Neural cell (in vitro differentiated cells): ENCODE results near the gene TBC1D14. TPM values are rescaled to one million over a fixed set of nuclear protein-coding genes. Genes with fewer than 3 reads are reported as not detected.

ENCODE experiments used
- H2AFZ ChIP-seq: fragments of 200-600, 300-800 bp; sonication (generic), shearing (Covaris generic); 2 replicates; pipeline ENCODE4 v1.6.0; 2014; ENCODE audit warnings: low read depth, mild to moderate bottlenecking, antibody characterized with exemption, low read length, moderate library complexity
- H3F3A ChIP-seq: fragments of 200-600 bp; shearing (Covaris generic); 2 replicates; pipeline ENCODE4 v1.6.1; 2016; ENCODE audit warnings: mild to moderate bottlenecking, moderate library complexity, mixed read lengths, antibody characterized with exemption, low read length; ENCODE audit not compliant: insufficient read depth, poor library complexity, severe bottlenecking
- H3K27ac ChIP-seq: fragments of 200-600, 300-800 bp; sonication (generic), shearing (Covaris generic); 2 replicates; pipeline ENCODE4 v1.5.1; 2014; ENCODE audit warnings: mild to moderate bottlenecking, low read length, moderate library complexity
- H3K27me3 ChIP-seq: fragments of 300-800, 200-600 bp; sonication (generic), shearing (Covaris generic); 2 replicates; pipeline ENCODE4 v1.6.0; 2014; ENCODE audit warnings: mild to moderate bottlenecking, low read depth, low read length, moderate library complexity; ENCODE audit not compliant: insufficient read depth
- H3K36me3 ChIP-seq: fragments of 300-800, 200-600 bp; sonication (generic), shearing (Covaris generic); 2 replicates; pipeline ENCODE4 v1.5.1; 2014; ENCODE audit warnings: mild to moderate bottlenecking, antibody characterized with exemption, low read length, moderate library complexity; ENCODE audit not compliant: insufficient read depth
- H3K4me2 ChIP-seq: fragments of 300-800, 200-600 bp; sonication (generic), shearing (Covaris generic); 2 replicates; pipeline ENCODE4 v1.6.0; 2014; ENCODE audit warnings: mild to moderate bottlenecking, low read length
- H3K4me3 ChIP-seq: fragments of 300-800, 200-600 bp; sonication (generic), shearing (Covaris generic); 2 replicates; pipeline ENCODE4 v1.5.1; 2014; ENCODE audit warnings: mild to moderate bottlenecking, low read length, moderate library complexity
- H3K79me2 ChIP-seq: fragments of 200-600 bp; shearing (Covaris generic); replicated peaks from 2 replicates; pipeline ENCODE4 v1.6.0; 2014; ENCODE audit warnings: mild to moderate bottlenecking, low read length, moderate library complexity; ENCODE audit not compliant: insufficient read depth
- H3K9ac ChIP-seq: fragments of 300-800, 200-600 bp; sonication (generic), shearing (Covaris generic); 2 replicates; pipeline ENCODE4 v1.6.1; 2016; ENCODE audit warnings: mild to moderate bottlenecking, low read length, mixed read lengths
- H3K9me2 ChIP-seq: fragments of 200-600 bp; shearing (Covaris generic); 2 replicates; pipeline ENCODE4 v1.6.1; 2016; ENCODE audit warnings: mild to moderate bottlenecking, low read length, mixed read lengths; ENCODE audit not compliant: insufficient read depth
- H3K9me3 ChIP-seq: fragments of 200-600, 300-800 bp; sonication (generic), shearing (Covaris generic); 2 replicates; pipeline ENCODE4 v1.6.1; 2016; ENCODE audit warnings: mild to moderate bottlenecking, mixed run types, low read length, moderate library complexity, mixed read lengths
- H4K20me1 ChIP-seq: fragments of 200-600 bp; shearing (Covaris generic); 2 replicates; pipeline ENCODE4 v1.6.1; 2016; ENCODE audit warnings: mild to moderate bottlenecking, mixed run types; ENCODE audit not compliant: insufficient read depth
- CTCF ChIP-seq: fragments of 450-650 bp; IDR thresholded peaks from 2 replicates; pipeline ENCODE4 v1.5.1; 2014; ENCODE audit warnings: antibody characterized with exemption, mild to moderate bottlenecking, moderate library complexity; ENCODE audit not compliant: poor library complexity, severe bottlenecking
- EP300 ChIP-seq: fragments of 450-650 bp; conservative IDR thresholded peaks from 2 replicates; pipeline ENCODE4 v1.6.1; 2014; ENCODE audit warnings: antibody characterized with exemption, mild to moderate bottlenecking, moderate library complexity; ENCODE audit not compliant: poor library complexity, severe bottlenecking
- EZH2 ChIP-seq: fragments of 200-600, 300-800 bp; shearing (Covaris generic), sonication (generic); IDR thresholded peaks from 2 replicates; pipeline ENCODE4 v1.6.1; 2014; ENCODE audit warnings: antibody characterized with exemption, low read length, borderline replicate concordance, mild to moderate bottlenecking; ENCODE audit not compliant: insufficient read depth, poor library complexity, severe bottlenecking
- MXI1 ChIP-seq: fragments of 450-650 bp; conservative IDR thresholded peaks from 2 replicates; pipeline ENCODE4 v1.6.1; 2014; ENCODE audit warnings: antibody characterized with exemption, mild to moderate bottlenecking; ENCODE audit not compliant: poor library complexity, severe bottlenecking
- POLR2AphosphoS5 ChIP-seq: IDR thresholded peaks from 2 replicates; pipeline ENCODE4 v1.6.1; 2012
- RAD21 ChIP-seq: fragments of 450-650 bp; conservative IDR thresholded peaks from 2 replicates; pipeline ENCODE4 v1.6.1; 2014; ENCODE audit warnings: antibody characterized with exemption, mild to moderate bottlenecking, moderate library complexity
- SMC3 ChIP-seq: fragments of 450-650 bp; conservative IDR thresholded peaks from 2 replicates; pipeline ENCODE4 v1.6.1; 2014; ENCODE audit warnings: antibody characterized with exemption, mild to moderate bottlenecking, moderate library complexity; ENCODE audit not compliant: poor library complexity
- TAF1 ChIP-seq: IDR thresholded peaks from 2 replicates; pipeline ENCODE4 v1.6.1; 2012; ENCODE audit warnings: low read depth
- polyA plus RNA-seq: library from polyadenylated mRNA; depleted of rRNA; stranded (reverse); fragments of >200 nt; gene quantifications from 2 replicates; pipeline ENCODE4 v1.2.3, GENCODE V29; 2014
- TF ChIP-seq, protein P1 (sequence below): IDR thresholded peaks from 2 replicates; pipeline ENCODE4 v1.6.1; 2012; ENCODE audit warnings: borderline replicate concordance

TBC1D14 gene
- polyA plus RNA-seq, 1 donor from 2014 or later = 125 TPM

DNA sequence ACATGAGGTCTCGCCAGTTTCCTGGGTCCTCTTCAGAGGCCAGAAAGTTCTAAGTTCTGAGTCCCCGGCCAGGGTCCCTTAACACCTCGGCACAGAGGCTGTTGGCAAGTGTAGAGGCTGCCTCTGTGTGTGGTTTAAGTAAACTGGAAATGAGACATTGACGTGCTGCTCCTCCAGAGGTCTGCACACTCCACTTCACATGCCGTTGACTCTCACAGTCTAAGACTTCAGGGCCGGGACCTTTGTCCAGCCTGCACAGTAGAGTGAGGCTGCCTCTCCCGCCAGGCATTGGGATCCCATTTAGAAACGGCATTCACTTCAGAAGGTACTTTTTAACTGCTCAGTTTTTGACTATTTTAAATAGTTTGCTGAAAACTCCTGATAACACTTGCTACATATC, 123.0 kb downstream of the TBC1D14 start:
- Histone ChIP-seq H4K20me1 (no peaks in the 10 kb centered on the region), H3K36me3 (no peaks in the 10 kb centered on the region), H3K4me3 (no peak overlapping the region), H2AFZ (no peak overlapping the region), H3K79me2 (no peaks in the 10 kb centered on the region), H3F3A (no peaks in the 10 kb centered on the region), H3K4me2 (no peak overlapping the region), H3K27me3 (no peaks in the 10 kb centered on the region), H3K27ac (no peak overlapping the region), H3K9me2 (no peaks in the 10 kb centered on the region), H3K9me3 (no peaks in the 10 kb centered on the region), H3K9ac (no peak overlapping the region)
- TF ChIP-seq POLR2AphosphoS5 (no peak), MXI1 (no peak), CTCF (no peak), RAD21 (no peak), SMC3 (no peak), TAF1 (no peak), EP300 (no peak), EZH2 (no peak)
- TF ChIP-seq, protein P1, sequence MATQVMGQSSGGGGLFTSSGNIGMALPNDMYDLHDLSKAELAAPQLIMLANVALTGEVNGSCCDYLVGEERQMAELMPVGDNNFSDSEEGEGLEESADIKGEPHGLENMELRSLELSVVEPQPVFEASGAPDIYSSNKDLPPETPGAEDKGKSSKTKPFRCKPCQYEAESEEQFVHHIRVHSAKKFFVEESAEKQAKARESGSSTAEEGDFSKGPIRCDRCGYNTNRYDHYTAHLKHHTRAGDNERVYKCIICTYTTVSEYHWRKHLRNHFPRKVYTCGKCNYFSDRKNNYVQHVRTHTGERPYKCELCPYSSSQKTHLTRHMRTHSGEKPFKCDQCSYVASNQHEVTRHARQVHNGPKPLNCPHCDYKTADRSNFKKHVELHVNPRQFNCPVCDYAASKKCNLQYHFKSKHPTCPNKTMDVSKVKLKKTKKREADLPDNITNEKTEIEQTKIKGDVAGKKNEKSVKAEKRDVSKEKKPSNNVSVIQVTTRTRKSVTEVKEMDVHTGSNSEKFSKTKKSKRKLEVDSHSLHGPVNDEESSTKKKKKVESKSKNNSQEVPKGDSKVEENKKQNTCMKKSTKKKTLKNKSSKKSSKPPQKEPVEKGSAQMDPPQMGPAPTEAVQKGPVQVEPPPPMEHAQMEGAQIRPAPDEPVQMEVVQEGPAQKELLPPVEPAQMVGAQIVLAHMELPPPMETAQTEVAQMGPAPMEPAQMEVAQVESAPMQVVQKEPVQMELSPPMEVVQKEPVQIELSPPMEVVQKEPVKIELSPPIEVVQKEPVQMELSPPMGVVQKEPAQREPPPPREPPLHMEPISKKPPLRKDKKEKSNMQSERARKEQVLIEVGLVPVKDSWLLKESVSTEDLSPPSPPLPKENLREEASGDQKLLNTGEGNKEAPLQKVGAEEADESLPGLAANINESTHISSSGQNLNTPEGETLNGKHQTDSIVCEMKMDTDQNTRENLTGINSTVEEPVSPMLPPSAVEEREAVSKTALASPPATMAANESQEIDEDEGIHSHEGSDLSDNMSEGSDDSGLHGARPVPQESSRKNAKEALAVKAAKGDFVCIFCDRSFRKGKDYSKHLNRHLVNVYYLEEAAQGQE = no peak

DNA sequence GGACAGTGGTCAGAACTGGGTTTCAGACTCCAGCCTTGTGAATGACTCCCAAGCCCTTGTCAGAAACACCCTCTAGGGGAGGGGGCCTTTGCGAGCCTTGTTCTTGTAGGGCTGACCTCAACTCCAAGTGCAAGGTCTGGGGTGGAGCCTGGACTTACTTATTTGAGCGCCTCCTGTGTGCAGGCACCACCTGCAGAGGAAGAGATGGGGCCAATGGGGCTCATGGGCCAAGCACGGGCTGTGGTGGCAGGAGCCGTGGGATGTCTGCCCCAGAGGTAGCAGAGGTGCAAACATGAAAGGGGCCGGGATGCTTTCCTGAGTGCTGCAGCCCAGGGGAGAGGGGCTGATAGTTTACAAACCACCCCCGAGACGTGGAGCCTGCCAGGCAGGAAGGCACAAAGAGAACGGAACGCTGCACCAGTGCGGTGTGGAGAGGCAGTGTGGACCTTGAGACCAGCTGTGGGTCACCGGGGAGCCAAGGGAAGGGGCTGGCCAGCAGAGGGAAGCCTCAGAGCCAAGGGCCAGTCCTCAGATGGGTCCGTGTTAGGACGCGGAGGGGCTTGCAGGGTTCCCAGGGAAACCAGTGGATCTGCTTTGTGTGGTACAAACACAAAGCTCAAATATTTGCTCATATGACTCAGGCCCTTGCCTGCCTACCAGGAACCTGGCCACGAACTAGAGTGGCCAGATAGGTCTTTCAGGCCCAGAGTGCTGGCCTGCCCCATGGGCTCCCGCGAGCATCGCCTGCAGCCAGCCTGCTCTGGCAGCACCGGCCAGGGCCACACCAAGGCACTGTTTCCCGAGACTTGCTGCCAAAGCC, 124.8 kb downstream of the TBC1D14 start:
- Histone ChIP-seq H2AFZ (no peak overlapping the region), H3F3A (no peaks in the 10 kb centered on the region), H3K9me2 (no peaks in the 10 kb centered on the region), H3K27ac (no peak overlapping the region), H4K20me1 (no peaks in the 10 kb centered on the region), H3K36me3 (no peaks in the 10 kb centered on the region), H3K27me3 (no peaks in the 10 kb centered on the region), H3K9me3 (no peaks in the 10 kb centered on the region), H3K4me3 (no peak overlapping the region), H3K4me2 (no peak overlapping the region), H3K79me2 (no peaks in the 10 kb centered on the region), H3K9ac (no peak overlapping the region)
- TF ChIP-seq CTCF = no peak
- no peak for TF ChIP-seq MXI1
- no peak for TF ChIP-seq RAD21
- TF ChIP-seq TAF1 = no peak
- TF ChIP-seq EZH2 = no peak
